GM19328 (cell line): ENCODE measurements around the gene PKD2L1.
"Not testable (repeated sequence)": the region's sequence is repeated elsewhere in the genome, so short reads cannot be mapped to it uniquely, and the experiment has no call there.

Source experiments
- ATAC-seq: cut with Tn5 transposase; IDR thresholded peaks from one replicate; pipeline ENCODE4 v1.9.1; 2021; ENCODE audit warnings: mild to moderate bottlenecking, moderate library complexity; ENCODE audit not compliant: unreplicated experiment

PKD2L1 gene

GRCh38 chr10:100334762-100335161, 4.7 kb upstream of the PKD2L1 start:
- no peak for ATAC-seq

- ATAC-seq, result no peak
Observed at GRCh38 chr10:100333661-100334440, 3.8 kb upstream of the PKD2L1 start.

- no peak for ATAC-seq
Observed at GRCh38 chr10:100333106-100333505, 3.1 kb upstream of the PKD2L1 start.

- no peak for ATAC-seq
Observed at GRCh38 chr10:100328198-100328597, 1.8 kb downstream of the PKD2L1 start.

GRCh38 chr10:100327718-100328009, 2.4 kb downstream of the PKD2L1 start:
- ATAC-seq, result no peak

GRCh38 chr10:100327007-100327717, 2.9 kb downstream of the PKD2L1 start:
- ATAC-seq, result peak; percentile 95

- no peak for ATAC-seq
Observed at GRCh38 chr10:100325158-100325557, 4.9 kb downstream of the PKD2L1 start.

- ATAC-seq, result no peak
Observed at GRCh38 chr10:100319707-100320402, 10.2 kb downstream of the PKD2L1 start.

- ATAC-seq, result no peak
Observed at GRCh38 chr10:100318207-100318606, 11.8 kb downstream of the PKD2L1 start.

GRCh38 chr10:100315615-100316014, 14.4 kb downstream of the PKD2L1 start:
- ATAC-seq, result no peak

GRCh38 chr10:100311298-100311697, 18.7 kb downstream of the PKD2L1 start:
- no peak for ATAC-seq

GRCh38 chr10:100307684-100308083, 22.3 kb downstream of the PKD2L1 start:
- ATAC-seq, result no peak

- ATAC-seq, result no peak
Observed at GRCh38 chr10:100306861-100307260, 23.2 kb downstream of the PKD2L1 start.

- ATAC-seq, result no peak
Observed at GRCh38 chr10:100304414-100304813, 25.6 kb downstream of the PKD2L1 start.

- ATAC-seq, result no peak
Observed at GRCh38 chr10:100303724-100304319, 26.2 kb downstream of the PKD2L1 start.

GRCh38 chr10:100301123-100301522, 28.9 kb downstream of the PKD2L1 start:
- not testable (repeated sequence) for ATAC-seq

- ATAC-seq, result no peak
Observed at GRCh38 chr10:100297242-100297641, 32.8 kb downstream of the PKD2L1 start.

- ATAC-seq, result no peak
Observed at GRCh38 chr10:100293066-100293465, 37.0 kb downstream of the PKD2L1 start.

- not testable (repeated sequence) for ATAC-seq
Observed at GRCh38 chr10:100292300-100292699, 37.7 kb downstream of the PKD2L1 start.

GRCh38 chr10:100291356-100291755, 38.7 kb downstream of the PKD2L1 start:
- ATAC-seq, result no peak

GRCh38 chr10:100289641-100290040, 40.4 kb downstream of the PKD2L1 start:
- no peak for ATAC-seq
